ENCODE data around the gene NEBL. TPM values are rescaled to one million over a fixed set of nuclear protein-coding genes. Genes with fewer than 3 reads are reported as not detected.

Gene NEBL
- total RNA-seq, 4 donors from 2014 or later, result 2.1 to 3.5 (median 2.5) TPM

GRCh38 chr10:20890009-20890408 is 7.1 kb downstream of the NEBL start:
- Histone ChIP-seq H3K27me3 (peaks cover 0 to 8% (median 0%) of the 10 kb centered on the region in 4 donors), H3K9me3 (no peaks in the 10 kb centered on the region), H3K36me3 (peaks cover 0 to 16% (median 0%) of the 10 kb centered on the region in 4 donors), H3K4me1 (no peaks in the 10 kb centered on the region), H3K27ac (replicated peaks in 1 of 4) (no peak overlapping the region), H3K4me3 (no peak overlapping the region)
- 63% methylated on average over 6 of the region's 6 CpGs for WGBS
- no peak for TF ChIP-seq CTCF (IDR thresholded peaks at IDR 0.05)
- no peak for TF ChIP-seq POLR2AphosphoS5 (IDR thresholded peaks at IDR 0.05)
- TF ChIP-seq EP300 (IDR thresholded peaks at IDR 0.05), result no peak
- TF ChIP-seq POLR2A (IDR thresholded peaks at IDR 0.05; ENCODE audit: low read depth), result no peak
- no peak for DNase-seq (ENCODE audit: extremely low spot score)
- intact Hi-C loops (cut with DNase I), result no loop called here

- Histone ChIP-seq H3K27ac (replicated peaks in 1 of 4) (no peak overlapping the region), H3K9me3 (no peaks in the 10 kb centered on the region), H3K4me1 (no peaks in the 10 kb centered on the region), H3K4me3 (no peak overlapping the region), H3K27me3 (peaks cover 0 to 8% (median 0%) of the 10 kb centered on the region in 4 donors), H3K36me3 (peaks cover 0 to 16% (median 0%) of the 10 kb centered on the region in 4 donors)
- DNase-seq (ENCODE audit: extremely low spot score), result no peak
- TF ChIP-seq POLR2AphosphoS5 (IDR thresholded peaks at IDR 0.05), result no peak
- TF ChIP-seq CTCF (IDR thresholded peaks at IDR 0.05), result no peak
- TF ChIP-seq POLR2A (IDR thresholded peaks at IDR 0.05; ENCODE audit: low read depth), result no peak
- TF ChIP-seq EP300 (IDR thresholded peaks at IDR 0.05), result no peak
- intact Hi-C loops (cut with DNase I), result no loop called here
- 45% methylated on average over 7 of the region's 7 CpGs for WGBS
These were observed 8.3 kb downstream of the NEBL start for GRCh38 chr10:20888620-20889330.

GRCh38 chr10:20887706-20888555 is 9.2 kb downstream of the NEBL start:
- Histone ChIP-seq H3K4me3 (no peak overlapping the region), H3K9me3 (no peaks in the 10 kb centered on the region), H3K27me3 (peaks cover 0 to 8% (median 0%) of the 10 kb centered on the region in 4 donors), H3K4me1 (no peaks in the 10 kb centered on the region), H3K27ac (replicated peaks in 1 of 4) (no peak overlapping the region), H3K36me3 (peaks cover 0 to 16% (median 0%) of the 10 kb centered on the region in 4 donors)
- intact Hi-C loops (cut with DNase I), result no loop called here
- WGBS, result 62% methylated on average over 7 of the region's 7 CpGs
- TF ChIP-seq CTCF (IDR thresholded peaks at IDR 0.05) (no peak), POLR2A (IDR thresholded peaks at IDR 0.05; ENCODE audit: low read depth) (no peak), EP300 (IDR thresholded peaks at IDR 0.05) (no peak), POLR2AphosphoS5 (IDR thresholded peaks at IDR 0.05) (no peak)
- DNase-seq (ENCODE audit: extremely low spot score), result no peak

GRCh38 chr10:20885678-20886077 is 11.4 kb downstream of the NEBL start:
- H3K4me3 ChIP-seq, result no peak overlapping the region
- no peak for DNase-seq (ENCODE audit: extremely low spot score)
- H3K36me3 ChIP-seq, result peaks cover 0 to 31% (median 0%) of the 10 kb centered on the region in 4 donors
- intact Hi-C loops (cut with DNase I), result no loop called here
- WGBS, result 62% methylated on average over 3 of the region's 3 CpGs
- H3K9me3 ChIP-seq, result no peaks in the 10 kb centered on the region
- H3K27ac ChIP-seq (replicated peaks in 1 of 4), result no peak overlapping the region
- no peak for TF ChIP-seq POLR2A (IDR thresholded peaks at IDR 0.05; ENCODE audit: low read depth)
- TF ChIP-seq CTCF (IDR thresholded peaks at IDR 0.05), result no peak
- no peak for TF ChIP-seq POLR2AphosphoS5 (IDR thresholded peaks at IDR 0.05)
- TF ChIP-seq EP300 (IDR thresholded peaks at IDR 0.05), result no peak
- H3K4me1 ChIP-seq, result no peaks in the 10 kb centered on the region
- peaks cover 0 to 8% (median 0%) of the 10 kb centered on the region in 4 donors for H3K27me3 ChIP-seq

All from esophagus muscularis mucosa (tissue), 4 donors.